NOMO-1 treated with dmso at 0.1 percent for 144 hours (cell line): ENCODE data around the gene SFT2D3.

ENCODE experiments used
- DNase-seq: peaks from one replicate; lab custom pipeline; 2025; ENCODE audit not compliant: unreplicated experiment; lab: John Stamatoyannopoulos, UW

Gene SFT2D3

GRCh38 chr2:127701193-127701650, at the start of gene SFT2D3:
Gene SFT2D3, plus strand, starts transcription at chr2:127701497. Its CDS starts 32 bp downstream, at chr2:127701529.
- peak; percentile 92 for DNase-seq

GRCh38 chr2:127651971-127652550, 49.2 kb upstream of the SFT2D3 start:
- DNase-seq, result no peak

DNA sequence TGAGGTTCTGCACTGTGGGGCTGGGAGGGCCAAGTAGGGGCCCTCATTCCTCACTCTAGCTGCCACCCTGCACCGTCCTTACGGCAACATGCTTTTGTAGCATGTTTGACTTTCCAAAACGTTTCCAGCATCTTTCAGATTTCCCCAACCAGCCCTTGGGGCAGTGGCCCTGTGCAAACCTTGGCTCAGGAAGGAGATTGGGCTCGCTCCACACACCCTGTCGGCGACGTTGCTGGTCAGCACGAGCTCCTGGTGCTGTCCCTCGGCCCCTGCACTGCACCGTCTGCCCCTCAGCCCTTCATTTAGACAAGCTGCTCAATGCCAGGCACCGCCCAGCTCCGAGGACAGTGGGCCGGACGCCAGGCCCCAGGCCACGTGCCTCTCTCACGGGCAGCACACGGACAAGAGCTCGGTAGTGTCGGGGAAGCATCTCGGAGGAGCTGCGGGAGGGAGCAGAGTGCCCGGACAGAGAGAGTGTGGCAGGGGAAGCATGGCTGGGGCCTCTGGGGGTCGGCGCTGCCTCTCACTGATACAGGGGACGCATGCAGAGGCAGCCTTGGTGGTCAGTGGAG, 48.4 kb upstream of the SFT2D3 start:
- no peak for DNase-seq

- no peak for DNase-seq
These were observed 47.7 kb upstream of the SFT2D3 start for GRCh38 chr2:127653421-127654083.

DNA sequence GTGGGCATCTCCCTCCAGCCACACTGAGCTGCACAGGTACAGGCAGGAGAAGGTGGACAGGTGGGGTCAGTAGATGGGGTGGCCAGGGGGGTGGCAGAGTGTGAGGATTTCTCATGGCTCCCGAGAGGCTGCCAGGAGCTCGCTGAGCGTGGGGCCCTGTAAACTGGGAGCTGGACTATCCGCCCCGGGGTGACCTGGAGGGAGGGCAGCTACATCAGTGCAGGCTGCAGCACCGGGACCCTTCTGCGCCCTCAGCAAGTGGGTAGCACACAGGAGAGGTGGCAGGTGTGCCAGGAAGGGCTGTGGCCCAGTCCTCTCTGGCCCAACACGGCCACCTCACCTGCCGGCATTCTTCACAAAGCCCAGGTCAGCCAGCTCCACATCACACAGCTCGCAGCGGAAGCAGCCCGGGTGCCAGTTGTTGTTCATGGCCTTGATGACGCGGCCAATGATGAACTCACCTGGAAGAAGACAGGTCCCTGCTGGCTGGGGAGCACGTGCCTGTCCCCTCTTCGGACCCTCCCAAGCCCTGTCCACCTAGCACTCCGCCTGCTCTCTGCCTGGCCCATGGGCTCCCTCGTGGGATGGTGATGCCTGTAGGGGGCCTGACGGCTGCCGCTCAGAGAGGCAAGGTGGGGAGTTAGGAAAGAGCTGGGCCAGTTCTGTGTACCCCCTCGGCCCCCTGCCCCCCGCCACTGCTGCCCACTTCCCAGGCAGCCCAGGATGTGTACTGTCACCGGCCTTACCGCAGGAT, 47.0 kb upstream of the SFT2D3 start:
- DNase-seq, result no peak

DNA sequence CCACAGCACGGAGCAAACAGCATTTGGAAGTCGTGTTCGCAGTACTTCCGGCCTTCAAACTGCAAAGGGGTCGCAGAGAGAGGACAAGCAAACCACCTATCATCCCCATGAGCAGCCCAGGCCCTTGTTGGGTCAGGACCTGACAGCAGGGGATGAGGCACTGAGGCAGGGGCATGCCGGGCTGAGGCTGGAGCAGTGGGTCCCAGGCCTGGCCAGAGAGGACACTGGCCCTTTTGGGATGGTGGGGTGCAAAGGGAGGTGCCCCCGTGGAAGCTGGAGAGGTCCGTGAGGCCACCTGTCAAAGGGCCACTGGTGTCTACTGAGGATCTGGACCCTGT, 46.5 kb upstream of the SFT2D3 start:
- DNase-seq, result no peak

- no peak for DNase-seq
These were observed 45.9 kb upstream of the SFT2D3 start for GRCh38 chr2:127655209-127656073.

- no peak for DNase-seq
These were observed 44.6 kb upstream of the SFT2D3 start for GRCh38 chr2:127656569-127657231.

DNA sequence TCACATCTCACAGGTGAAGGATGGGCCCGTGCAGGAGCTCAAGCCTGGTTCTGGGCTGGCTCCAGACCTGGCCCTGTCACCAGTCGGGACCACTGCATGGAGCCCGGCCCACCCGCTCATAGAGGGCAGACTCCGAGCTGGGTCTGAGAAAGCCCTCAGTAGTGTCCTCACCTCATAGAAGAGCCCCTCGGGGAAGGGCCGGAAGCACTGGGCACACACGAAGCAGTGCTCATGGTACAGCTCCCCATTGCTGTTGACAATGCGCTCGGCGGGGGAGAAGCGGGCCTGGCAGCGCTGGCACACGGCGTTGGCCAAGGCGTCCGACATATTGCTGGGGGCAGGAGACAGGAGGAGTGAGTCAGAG, 44.1 kb upstream of the SFT2D3 start:
- DNase-seq, result no peak

- DNase-seq, result no peak
These were observed 43.2 kb upstream of the SFT2D3 start for GRCh38 chr2:127658146-127658545.

DNA sequence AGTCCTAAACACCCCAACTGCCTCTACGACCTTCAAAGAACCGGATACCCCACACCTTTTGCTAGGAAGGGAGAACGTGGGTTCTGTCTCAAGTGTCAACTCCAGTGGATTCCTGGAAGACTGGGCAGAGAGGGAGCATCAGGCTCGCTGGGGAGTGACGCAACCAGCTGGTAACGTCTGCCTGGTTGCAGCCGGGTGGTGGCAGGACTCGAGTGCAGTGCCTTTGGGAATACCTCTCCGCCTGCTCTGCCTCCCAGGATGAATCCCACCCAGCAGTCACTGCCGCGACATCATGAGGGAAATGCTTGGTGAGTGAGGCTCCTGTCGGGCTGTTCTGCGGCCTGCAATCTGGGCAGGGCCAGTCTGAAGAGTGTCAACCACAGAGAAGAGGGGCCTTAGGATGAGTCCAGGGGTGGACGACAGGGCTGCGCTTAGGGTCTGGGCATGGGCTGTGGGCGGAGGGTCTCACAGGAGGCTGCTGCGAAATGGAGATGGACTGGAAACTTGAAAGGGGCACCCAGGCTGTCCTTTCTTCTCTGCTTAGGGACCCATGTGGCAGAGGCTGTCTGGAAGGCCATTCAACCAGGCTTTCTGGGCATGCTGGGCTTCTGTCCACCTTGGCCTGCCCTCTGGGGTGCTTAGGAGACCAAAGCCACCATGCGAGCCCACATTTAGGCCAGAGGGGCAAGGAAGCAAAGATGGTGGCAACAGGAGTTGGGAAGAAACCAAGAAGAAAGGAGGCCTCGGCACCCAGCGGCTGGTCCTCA, 42.5 kb upstream of the SFT2D3 start:
- no peak for DNase-seq

GRCh38 chr2:127659408-127660290, 41.6 kb upstream of the SFT2D3 start:
- peak; percentile 16 for DNase-seq

DNA sequence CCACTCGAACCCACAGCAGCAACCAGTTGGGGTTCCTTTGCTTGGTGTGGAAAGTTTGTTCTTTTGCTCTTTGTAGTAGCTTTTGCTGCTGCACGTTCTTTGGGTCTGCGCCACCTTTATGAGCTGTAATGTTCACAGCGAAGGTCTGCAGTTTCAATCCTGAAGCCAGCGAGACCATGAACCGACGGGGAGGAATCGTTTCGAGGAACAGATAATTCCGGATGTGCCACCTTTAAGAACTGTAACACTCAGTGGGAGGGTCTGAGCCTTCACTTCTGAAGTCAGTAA, 41.1 kb upstream of the SFT2D3 start:
- no peak for DNase-seq

DNA sequence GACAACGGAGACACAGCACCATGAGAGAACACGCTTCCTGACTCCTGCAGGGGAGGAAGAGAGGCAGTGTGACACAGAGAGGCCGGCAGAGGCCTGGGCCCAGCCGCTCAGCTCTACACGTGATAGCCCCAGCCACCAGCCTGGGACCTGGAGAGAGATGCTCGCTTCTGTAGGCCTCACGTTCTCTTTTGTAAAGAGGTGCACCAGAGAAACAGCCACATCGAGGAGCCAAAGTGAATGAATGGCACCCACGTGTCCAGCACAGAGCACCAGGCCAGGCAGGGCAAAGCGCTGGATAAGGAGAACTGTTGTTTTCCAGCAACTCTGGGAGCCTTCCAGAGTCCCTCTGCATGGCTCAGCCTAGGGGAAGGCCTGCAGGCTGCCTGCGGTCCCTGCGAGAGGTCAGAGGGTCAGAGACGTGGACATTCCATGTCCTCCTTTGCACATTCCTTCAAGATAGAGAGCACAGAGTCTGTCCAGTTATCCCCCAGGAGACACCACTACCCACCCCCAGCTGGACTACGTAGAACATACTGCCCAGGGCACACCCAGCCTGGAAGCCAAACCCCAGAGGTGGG, 40.1 kb upstream of the SFT2D3 start:
- DNase-seq, result no peak

- no peak for DNase-seq
These were observed 39.3 kb upstream of the SFT2D3 start for GRCh38 chr2:127661949-127662510.

GRCh38 chr2:127662937-127663565, 38.2 kb upstream of the SFT2D3 start:
- DNase-seq, result no peak

GRCh38 chr2:127663566-127664064, 37.7 kb upstream of the SFT2D3 start:
- no peak for DNase-seq
